Endodermal cell (in vitro differentiated cells): Measurements from ENCODE around the gene OPCML. TPM values are rescaled to one million over a fixed set of nuclear protein-coding genes. Genes with fewer than 3 reads are reported as not detected.

Experiments used
- DNase-seq: peaks from one replicate; pipeline ENCODE4 v3.0.0-alpha.2; 2017
- H3K27ac ChIP-seq: 2 replicates; pipeline ENCODE4 v1.5.1; 2013; ENCODE audit warnings: mild to moderate bottlenecking, low read depth, low read length, moderate library complexity
- H3K27me3 ChIP-seq: 2 replicates; pipeline ENCODE4 v1.6.1; 2013; ENCODE audit warnings: mild to moderate bottlenecking, low read length, moderate library complexity; ENCODE audit not compliant: insufficient read depth, control insufficient read depth, poor library complexity, severe bottlenecking
- H3K36me3 ChIP-seq: 2 replicates; pipeline ENCODE4 v1.7.0; 2013; ENCODE audit warnings: mild to moderate bottlenecking, low read length, moderate library complexity; ENCODE audit not compliant: control insufficient read depth, insufficient read depth
- H3K4me1 ChIP-seq: one replicate; pipeline ENCODE4 v1.7.0; 2013; ENCODE audit warnings: low read length; ENCODE audit not compliant: control insufficient read depth, insufficient read depth
- H3K4me3 ChIP-seq: 2 replicates; pipeline ENCODE4 v1.5.1; 2013; ENCODE audit warnings: mild to moderate bottlenecking, low read length, moderate library complexity
- H3K9ac ChIP-seq: 2 replicates; pipeline ENCODE4 v1.6.1; 2013; ENCODE audit warnings: mild to moderate bottlenecking, low read length, moderate library complexity; ENCODE audit not compliant: poor library complexity, severe bottlenecking; ENCODE audit errors: extremely low read depth
- H3K9me3 ChIP-seq: 2 replicates; pipeline ENCODE4 v1.6.1; 2013; ENCODE audit warnings: mild to moderate bottlenecking, low read length, moderate library complexity; ENCODE audit not compliant: control insufficient read depth
- H3K27ac Mint-ChIP-seq: 2 replicates; pipeline ENCODE4 v1.8.0; 2020; ENCODE audit warnings: mixed read lengths
- H3K27me3 Mint-ChIP-seq: 2 replicates; pipeline ENCODE4 v1.8.0; 2021; ENCODE audit warnings: mild to moderate bottlenecking, mixed read lengths; ENCODE audit not compliant: insufficient read depth
- H3K36me3 Mint-ChIP-seq: 2 replicates; pipeline ENCODE4 v1.8.0; 2020; ENCODE audit warnings: low read depth, mixed read lengths
- H3K4me1 Mint-ChIP-seq: 2 replicates; pipeline ENCODE4 v1.8.0; 2020; ENCODE audit warnings: mixed read lengths
- H3K4me3 Mint-ChIP-seq: 2 replicates; pipeline ENCODE4 v1.8.0; 2020; ENCODE audit warnings: mild to moderate bottlenecking, moderate library complexity, mixed read lengths
- H3K9me3 Mint-ChIP-seq: 2 replicates; pipeline ENCODE4 v1.8.0; 2020; ENCODE audit warnings: mild to moderate bottlenecking, mixed read lengths
- WGBS, 2 experiments: methylation state at CpG; one replicate each; pipeline versions ENCODE4 v1.1.5 to v1.1.7; 2013; ENCODE audit warnings: missing lambda C conversion rate in 2 of 2, mixed read lengths in 1 of 2; ENCODE audit not compliant: insufficient coverage in 1 of 2, insufficient read length in 1 of 2; 5-methylcytosine and 5-hydroxymethylcytosine counted together
- total RNA-seq, 2 donors: library from RNA; stranded (reverse); fragmentation: NEBNext Ultra II Directional in 1 of 2; extraction: Animal tissue kit (Norgen Biotek cat#: 25700) in 1 of 2; gene quantifications; 2 replicates in 1 of 2; 3 replicates in 1 of 2; pipeline ENCODE4 v1.2.1, GENCODE V29; 2021
- TF ChIP-seq, protein P1 (sequence below): fragments of 200-600 bp; sonication (generic); conservative IDR thresholded peaks from 2 replicates; pipeline ENCODE4 v1.5.0; 2021; ENCODE audit warnings: antibody characterized with exemption, mild to moderate bottlenecking

The OPCML gene
- total RNA-seq, 2 donors from 2014 or later, result 0.49 to 0.86 TPM

DNA sequence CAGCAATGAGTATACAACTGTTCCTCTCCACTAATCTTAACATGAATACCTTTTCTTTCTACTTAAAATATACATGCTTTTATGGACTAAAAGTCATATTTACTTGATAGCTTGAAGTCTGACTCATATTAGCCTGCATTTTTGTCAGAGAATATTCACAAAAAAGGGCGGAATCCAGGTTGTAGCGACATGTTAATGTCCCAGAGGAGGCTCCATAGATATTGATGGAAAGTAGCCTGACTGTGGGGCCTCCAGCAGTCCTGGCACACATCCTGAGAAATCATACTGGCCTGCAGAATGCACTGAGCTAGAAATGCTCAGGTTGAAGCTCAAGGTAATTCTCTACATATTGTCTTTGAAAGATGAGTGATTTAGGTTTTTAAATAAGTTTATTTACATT lies 1110.7 kb downstream of the OPCML start:
- H3K4me1 Mint-ChIP-seq, result no peaks in the 10 kb centered on the region
- WGBS, 2 experiments, result 89 to 94% methylated on average over 2 of the region's 2 CpGs
- H3K27ac Mint-ChIP-seq, result no peak overlapping the region

DNA sequence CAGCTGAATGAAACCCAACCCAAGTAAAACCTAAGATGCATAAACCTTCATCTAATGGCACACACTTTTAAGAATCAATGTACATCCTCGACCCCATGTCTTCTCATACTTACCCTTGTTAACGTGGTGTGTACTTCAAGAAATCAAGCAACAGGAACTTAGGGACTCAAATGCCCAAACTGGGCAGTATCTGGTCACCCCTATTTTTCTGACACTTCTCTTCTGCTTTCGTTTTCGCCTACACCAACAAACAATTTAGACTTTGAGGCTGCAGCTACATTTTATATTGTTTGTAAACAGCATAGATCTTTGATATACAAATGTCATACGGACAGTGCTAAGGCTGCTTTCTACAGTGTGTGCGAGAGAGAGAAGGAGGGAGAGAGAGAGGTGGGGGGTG lies 1117.8 kb downstream of the OPCML start:
- no peaks in the 10 kb centered on the region for H3K36me3 Mint-ChIP-seq
- peaks cover 9% of the 10 kb centered on the region for H3K27me3 Mint-ChIP-seq

More for the DNA sequence above, 1110.7 kb downstream of the OPCML start:
- Histone ChIP-seq H3K27ac (no peak overlapping the region), H3K9ac (no peak overlapping the region), H3K4me3 (no peak overlapping the region), H3K36me3 (no peaks in the 10 kb centered on the region), H3K4me1 (no peaks in the 10 kb centered on the region), H3K27me3 (no peaks in the 10 kb centered on the region), H3K9me3 (no peaks in the 10 kb centered on the region)
- TF ChIP-seq, protein P1, sequence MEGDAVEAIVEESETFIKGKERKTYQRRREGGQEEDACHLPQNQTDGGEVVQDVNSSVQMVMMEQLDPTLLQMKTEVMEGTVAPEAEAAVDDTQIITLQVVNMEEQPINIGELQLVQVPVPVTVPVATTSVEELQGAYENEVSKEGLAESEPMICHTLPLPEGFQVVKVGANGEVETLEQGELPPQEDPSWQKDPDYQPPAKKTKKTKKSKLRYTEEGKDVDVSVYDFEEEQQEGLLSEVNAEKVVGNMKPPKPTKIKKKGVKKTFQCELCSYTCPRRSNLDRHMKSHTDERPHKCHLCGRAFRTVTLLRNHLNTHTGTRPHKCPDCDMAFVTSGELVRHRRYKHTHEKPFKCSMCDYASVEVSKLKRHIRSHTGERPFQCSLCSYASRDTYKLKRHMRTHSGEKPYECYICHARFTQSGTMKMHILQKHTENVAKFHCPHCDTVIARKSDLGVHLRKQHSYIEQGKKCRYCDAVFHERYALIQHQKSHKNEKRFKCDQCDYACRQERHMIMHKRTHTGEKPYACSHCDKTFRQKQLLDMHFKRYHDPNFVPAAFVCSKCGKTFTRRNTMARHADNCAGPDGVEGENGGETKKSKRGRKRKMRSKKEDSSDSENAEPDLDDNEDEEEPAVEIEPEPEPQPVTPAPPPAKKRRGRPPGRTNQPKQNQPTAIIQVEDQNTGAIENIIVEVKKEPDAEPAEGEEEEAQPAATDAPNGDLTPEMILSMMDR, result no peak
- no peaks in the 10 kb centered on the region for H3K9me3 Mint-ChIP-seq
- H3K27me3 Mint-ChIP-seq, result peaks cover 10% of the 10 kb centered on the region
- no peaks in the 10 kb centered on the region for H3K36me3 Mint-ChIP-seq
- H3K4me3 Mint-ChIP-seq, result no peak overlapping the region
- no peak for DNase-seq

DNA sequence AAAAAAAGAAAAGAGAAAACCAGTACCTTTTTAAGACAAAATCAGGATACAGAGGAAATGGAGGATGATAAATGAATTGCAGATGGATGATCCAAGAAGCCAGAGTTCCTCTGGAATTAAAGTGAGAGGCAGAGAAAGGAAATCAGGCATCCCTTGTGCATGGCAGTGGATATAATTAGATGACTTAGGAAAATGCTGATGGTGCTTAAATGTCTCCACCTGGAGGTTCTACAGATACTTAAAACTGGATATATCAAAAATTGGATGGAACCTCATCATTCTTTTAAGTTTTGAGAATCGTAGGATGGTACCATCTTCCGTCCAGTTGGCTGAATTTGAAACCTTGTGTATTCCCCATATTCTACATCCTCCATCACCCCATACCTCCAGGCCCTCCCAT lies 1121.9 kb downstream of the OPCML start:
- H3K4me3 ChIP-seq, result no peak overlapping the region
- H3K36me3 ChIP-seq, result no peaks in the 10 kb centered on the region
- peaks cover 1% of the 10 kb centered on the region for H3K27me3 Mint-ChIP-seq
- no peak overlapping the region for H3K9ac ChIP-seq
- H3K27ac ChIP-seq, result no peak overlapping the region
- no peaks in the 10 kb centered on the region for H3K36me3 Mint-ChIP-seq
- peaks cover 15% of the 10 kb centered on the region for H3K4me1 Mint-ChIP-seq
- no peak for DNase-seq
- WGBS, 2 experiments, result 92 to 100% methylated on average over 2 of the region's 2 CpGs
- H3K4me3 Mint-ChIP-seq, result no peak overlapping the region
- no peaks in the 10 kb centered on the region for H3K9me3 Mint-ChIP-seq
- H3K4me1 ChIP-seq, result no peaks in the 10 kb centered on the region
- H3K27me3 ChIP-seq, result no peaks in the 10 kb centered on the region
- no peaks in the 10 kb centered on the region for H3K9me3 ChIP-seq
- H3K27ac Mint-ChIP-seq, result no peak overlapping the region
- TF ChIP-seq, protein P1, result no peak

More for the DNA sequence above, 1117.8 kb downstream of the OPCML start:
- Mint-ChIP-seq H3K9me3 (no peaks in the 10 kb centered on the region), H3K4me1 (peaks cover 8% of the 10 kb centered on the region), H3K4me3 (no peak overlapping the region), H3K27ac (no peak overlapping the region)
- Histone ChIP-seq H3K27me3 (no peaks in the 10 kb centered on the region), H3K4me1 (no peaks in the 10 kb centered on the region), H3K9me3 (no peaks in the 10 kb centered on the region), H3K4me3 (no peak overlapping the region), H3K36me3 (no peaks in the 10 kb centered on the region), H3K9ac (no peak overlapping the region), H3K27ac (no peak overlapping the region)
- no peak for DNase-seq
- TF ChIP-seq, protein P1, result no peak
- WGBS, 2 experiments, result 87 to 91% methylated on average over 3 to 6 of the region's 6 CpGs
